Activated T-cell treated with anti-CD3 and anti-CD28 coated beads, Interleukin-2, amount 50 U/mL, for 72 hours (primary cell): Measurements from ENCODE around the gene KCNMB2. TPM values are rescaled to one million over a fixed set of nuclear protein-coding genes. Genes with fewer than 3 reads are reported as not detected.

Experiments used
- ATAC-seq, 2 donors: fragments of 150-1000 bp; cut with Tn5 transposase; replicated peaks in 1 of 2; 2 replicates each; pipeline ENCODE4 v1.10.0; 2021; ENCODE audit warnings: moderate library complexity in 2 of 2, mild to moderate bottlenecking in 1 of 2
- DNase-seq, 2 donors: peaks; one replicate each; pipeline ENCODE4 v3.0.0; 2021 to 2022; ENCODE audit warnings: mixed read lengths in 1 of 2
- H3K27ac Mint-ChIP-seq: one replicate; pipeline ENCODE4 v1.8.0; 2022; ENCODE audit warnings: mild to moderate bottlenecking, moderate library complexity, mixed read lengths
- H3K27me3 Mint-ChIP-seq: one replicate; pipeline ENCODE4 v1.8.0; 2022; ENCODE audit warnings: low read depth, mixed read lengths
- H3K36me3 Mint-ChIP-seq, 2 donors: one replicate each; pipeline ENCODE4 v1.8.0; 2022; ENCODE audit warnings: mixed read lengths in 2 of 2, mild to moderate bottlenecking in 1 of 2; ENCODE audit not compliant: insufficient read depth in 2 of 2
- H3K4me1 Mint-ChIP-seq: one replicate; pipeline ENCODE4 v1.8.0; 2022; ENCODE audit warnings: low read depth, mixed read lengths
- H3K4me3 Mint-ChIP-seq, 2 donors: one replicate each; pipeline ENCODE4 v1.8.0; 2022; ENCODE audit warnings: mild to moderate bottlenecking in 2 of 2, mixed read lengths in 2 of 2, moderate library complexity in 2 of 2
- H3K9me3 Mint-ChIP-seq, 2 donors: one replicate each; pipeline ENCODE4 v1.8.0; 2022; ENCODE audit warnings: mixed read lengths in 2 of 2
- total RNA-seq, 2 donors: library from RNA; stranded (reverse); gene quantifications; one replicate each; pipeline ENCODE4 v1.2.3, GENCODE V29; 2022

Gene KCNMB2
- total RNA-seq, 2 donors from 2014 or later: not detected

GRCh38 chr3:178676942-178677790, 140.9 kb downstream of the KCNMB2 start:
- no peaks in the 10 kb centered on the region for H3K27me3 Mint-ChIP-seq
- DNase-seq: no peak
- H3K9me3 Mint-ChIP-seq: no peaks in the 10 kb centered on the region
- H3K36me3 Mint-ChIP-seq: no peaks in the 10 kb centered on the region
- no peak for ATAC-seq
- H3K27ac Mint-ChIP-seq: no peak overlapping the region
- H3K4me3 Mint-ChIP-seq: no peak overlapping the region
- no peaks in the 10 kb centered on the region for H3K4me1 Mint-ChIP-seq

DNA sequence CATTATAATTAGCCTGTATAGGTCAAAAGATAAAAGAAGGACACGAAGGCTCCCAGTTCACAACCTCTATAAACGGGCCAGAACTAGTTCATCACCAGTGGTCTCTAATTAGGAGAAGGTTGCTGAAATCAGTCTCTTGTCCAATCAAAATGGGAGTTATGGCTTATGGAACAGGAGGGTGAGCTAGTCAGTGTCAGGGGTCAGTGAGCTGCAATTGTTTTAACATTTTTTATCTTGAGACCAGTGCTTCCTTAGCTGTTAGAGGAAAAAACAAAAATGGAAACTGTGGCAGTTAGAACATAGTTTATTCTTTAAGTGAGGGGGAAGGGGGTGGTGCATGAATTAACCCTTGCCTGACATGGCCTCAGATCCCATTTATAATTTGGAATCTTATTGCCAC, 141.7 kb downstream of the KCNMB2 start:
- DNase-seq (no peak), ATAC-seq (no peak)
- no peaks in the 10 kb centered on the region for H3K36me3 Mint-ChIP-seq
- no peaks in the 10 kb centered on the region for H3K27me3 Mint-ChIP-seq
- H3K27ac Mint-ChIP-seq: no peak overlapping the region
- H3K9me3 Mint-ChIP-seq: no peaks in the 10 kb centered on the region
- H3K4me1 Mint-ChIP-seq: no peaks in the 10 kb centered on the region
- H3K4me3 Mint-ChIP-seq: no peak overlapping the region

GRCh38 chr3:178680037-178680436, 143.8 kb downstream of the KCNMB2 start:
- DNase-seq (no peak), ATAC-seq (no peak)
- no peaks in the 10 kb centered on the region for H3K27me3 Mint-ChIP-seq
- no peaks in the 10 kb centered on the region for H3K36me3 Mint-ChIP-seq
- no peak overlapping the region for H3K27ac Mint-ChIP-seq
- H3K9me3 Mint-ChIP-seq: no peaks in the 10 kb centered on the region
- no peaks in the 10 kb centered on the region for H3K4me1 Mint-ChIP-seq
- H3K4me3 Mint-ChIP-seq: no peak overlapping the region

- Mint-ChIP-seq H3K27me3 (no peaks in the 10 kb centered on the region), H3K4me3 (no peak overlapping the region), H3K9me3 (no peaks in the 10 kb centered on the region), H3K4me1 (no peaks in the 10 kb centered on the region), H3K27ac (no peak overlapping the region), H3K36me3 (no peaks in the 10 kb centered on the region)
- DNase-seq (no peak), ATAC-seq (no peak)
These were observed 144.3 kb downstream of the KCNMB2 start for GRCh38 chr3:178680489-178680888.

DNA sequence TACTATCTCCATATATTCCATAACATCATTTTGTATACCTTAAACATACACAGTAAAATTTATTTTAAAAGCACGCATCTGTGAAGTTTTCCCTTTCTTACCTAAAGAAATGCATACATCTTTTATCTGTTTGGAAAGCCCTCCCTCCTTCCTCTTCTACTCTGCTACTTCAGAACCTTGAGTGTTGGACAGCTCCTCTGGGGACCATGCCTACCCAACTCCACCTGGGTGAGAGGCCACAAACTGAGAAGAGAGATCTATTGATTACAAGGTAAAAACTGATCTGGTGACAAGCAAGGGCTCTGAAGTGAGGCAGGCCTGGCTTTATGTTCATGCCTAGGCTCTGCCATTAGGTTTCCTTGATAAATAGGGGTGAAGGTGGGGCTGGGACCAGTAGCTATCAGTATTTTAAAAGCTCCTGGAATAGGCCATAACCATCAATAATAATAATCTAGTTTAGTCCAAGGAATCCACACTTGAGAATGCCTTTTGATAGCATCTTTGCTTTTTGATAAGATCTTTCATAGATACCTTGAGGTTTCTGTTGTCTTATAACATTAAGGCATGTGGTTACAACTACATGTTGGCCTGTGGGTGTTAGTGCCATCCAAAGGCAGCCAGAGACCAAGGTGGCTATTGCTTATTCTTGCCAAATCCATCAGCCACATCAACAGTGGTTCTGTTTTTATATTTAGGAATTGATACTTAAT, 148.8 kb downstream of the KCNMB2 start:
- Mint-ChIP-seq H3K9me3 (no peaks in the 10 kb centered on the region), H3K4me3 (no peak overlapping the region), H3K27ac (no peak overlapping the region), H3K4me1 (no peaks in the 10 kb centered on the region), H3K36me3 (no peaks in the 10 kb centered on the region), H3K27me3 (no peaks in the 10 kb centered on the region)
- no peak for ATAC-seq
- no peak for DNase-seq

- ATAC-seq (no peak), DNase-seq (no peak)
- Mint-ChIP-seq H3K4me1 (no peaks in the 10 kb centered on the region), H3K27ac (no peak overlapping the region), H3K36me3 (no peaks in the 10 kb centered on the region), H3K27me3 (no peaks in the 10 kb centered on the region), H3K9me3 (no peaks in the 10 kb centered on the region), H3K4me3 (no peak overlapping the region)
These were observed 149.3 kb downstream of the KCNMB2 start for GRCh38 chr3:178685591-178685906.

DNA sequence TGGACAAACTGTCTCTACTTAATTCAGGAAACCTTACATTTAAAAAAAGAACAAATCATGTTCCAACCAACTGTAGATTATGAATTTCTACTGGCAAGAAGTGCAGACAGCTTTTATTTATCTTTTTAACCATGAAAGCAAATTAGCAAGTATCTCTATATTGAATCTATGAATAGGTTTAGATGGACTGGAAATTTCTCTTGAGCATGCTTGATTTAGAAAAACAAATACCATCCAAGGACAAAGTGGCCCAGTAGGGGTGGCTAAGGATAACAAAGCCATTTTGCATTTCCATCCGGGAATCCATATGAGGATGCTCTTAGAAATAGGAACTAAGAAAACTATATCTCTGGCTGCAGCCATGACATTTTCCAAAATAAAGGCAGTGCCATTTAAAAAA, 150.6 kb downstream of the KCNMB2 start:
- DNase-seq: no peak
- no peaks in the 10 kb centered on the region for H3K27me3 Mint-ChIP-seq
- no peak overlapping the region for H3K4me3 Mint-ChIP-seq
- peaks cover 0 to 3% of the 10 kb centered on the region in 2 donors for H3K9me3 Mint-ChIP-seq
- H3K4me1 Mint-ChIP-seq: no peaks in the 10 kb centered on the region
- H3K36me3 Mint-ChIP-seq: no peaks in the 10 kb centered on the region
- ATAC-seq: no peak
- no peak overlapping the region for H3K27ac Mint-ChIP-seq

DNA sequence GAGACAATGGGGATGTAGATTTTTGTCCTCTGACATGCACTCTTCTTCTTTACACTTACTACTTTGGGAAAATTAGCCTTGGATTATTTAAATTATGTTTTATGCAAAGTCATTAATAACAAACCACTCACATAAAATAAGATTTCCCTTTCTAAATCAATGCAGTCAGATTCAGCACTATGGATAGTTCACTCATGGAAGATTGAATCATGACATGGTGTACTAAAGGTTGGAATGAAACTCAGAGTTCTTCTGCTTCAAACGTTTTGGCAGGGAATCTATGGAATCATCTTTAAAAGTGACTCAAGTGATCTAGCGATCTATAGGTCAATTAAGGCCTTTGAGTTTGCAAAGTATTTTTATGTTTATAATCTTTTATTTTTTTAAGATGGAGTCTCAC, 154.3 kb downstream of the KCNMB2 start:
- ATAC-seq (no peak), DNase-seq (no peak)
- no peak overlapping the region for H3K4me3 Mint-ChIP-seq

GRCh38 chr3:178699364-178699763, 163.1 kb downstream of the KCNMB2 start:
- peaks cover 16 to 18% of the 10 kb centered on the region in 2 donors for H3K9me3 Mint-ChIP-seq
- H3K27ac Mint-ChIP-seq: no peak overlapping the region
- peaks cover 0 to 6% of the 10 kb centered on the region in 2 donors for H3K36me3 Mint-ChIP-seq
- no peaks in the 10 kb centered on the region for H3K4me1 Mint-ChIP-seq
- ATAC-seq (no peak), DNase-seq (no peak)
- H3K27me3 Mint-ChIP-seq: no peaks in the 10 kb centered on the region
- H3K4me3 Mint-ChIP-seq: no peak overlapping the region

More for the DNA sequence above, 154.3 kb downstream of the KCNMB2 start:
- peaks cover 2 to 8% of the 10 kb centered on the region in 2 donors for H3K9me3 Mint-ChIP-seq
- H3K4me1 Mint-ChIP-seq: no peaks in the 10 kb centered on the region
- no peaks in the 10 kb centered on the region for H3K36me3 Mint-ChIP-seq
- H3K27me3 Mint-ChIP-seq: no peaks in the 10 kb centered on the region
- no peak overlapping the region for H3K27ac Mint-ChIP-seq

- H3K27ac Mint-ChIP-seq: no peak overlapping the region
- peaks cover 16 to 18% of the 10 kb centered on the region in 2 donors for H3K9me3 Mint-ChIP-seq
- peaks cover 0 to 6% of the 10 kb centered on the region in 2 donors for H3K36me3 Mint-ChIP-seq
- H3K27me3 Mint-ChIP-seq: no peaks in the 10 kb centered on the region
- ATAC-seq (no peak), DNase-seq (no peak)
- H3K4me1 Mint-ChIP-seq: no peaks in the 10 kb centered on the region
- no peak overlapping the region for H3K4me3 Mint-ChIP-seq
These were observed 163.6 kb downstream of the KCNMB2 start for GRCh38 chr3:178699810-178700209.

DNA sequence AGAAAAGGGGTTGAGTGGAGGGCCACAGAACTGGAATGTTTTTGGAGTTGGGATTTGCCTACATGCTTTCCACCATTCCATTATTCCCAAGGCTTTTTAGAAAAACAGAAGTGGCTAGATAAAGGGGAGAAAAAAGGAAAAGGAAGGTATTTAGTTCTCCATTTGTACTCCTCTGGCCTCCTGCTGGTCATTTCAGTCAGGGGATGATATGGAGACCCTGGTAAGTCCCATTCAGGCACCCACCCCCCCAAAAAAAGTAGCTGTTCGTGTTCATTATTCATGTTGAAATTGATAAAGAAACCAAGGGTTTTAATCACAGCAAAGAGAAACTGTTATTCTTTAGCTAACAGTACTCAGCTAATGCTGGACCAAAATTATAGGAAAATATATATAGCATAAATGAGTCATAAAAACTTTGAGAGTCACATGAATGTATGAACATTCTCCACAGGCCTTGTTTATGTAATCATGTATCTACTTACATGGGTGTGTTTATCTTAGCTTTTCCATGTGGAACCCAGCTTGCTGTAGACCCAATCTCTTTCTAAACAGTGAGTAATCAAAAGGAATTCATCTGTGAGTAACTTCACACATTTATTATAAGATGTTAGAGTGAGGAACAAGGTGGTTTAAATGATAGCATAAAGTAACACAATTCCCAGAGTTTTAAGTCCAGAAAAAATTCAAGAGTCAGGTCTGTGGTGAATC, 167.2 kb downstream of the KCNMB2 start:
- no peak for DNase-seq
- no peak for ATAC-seq
- no peaks in the 10 kb centered on the region for H3K27me3 Mint-ChIP-seq
- peaks cover 1 to 3% of the 10 kb centered on the region in 2 donors for H3K9me3 Mint-ChIP-seq
- peaks cover 0 to 2% of the 10 kb centered on the region in 2 donors for H3K36me3 Mint-ChIP-seq
- H3K27ac Mint-ChIP-seq: no peak overlapping the region
- H3K4me3 Mint-ChIP-seq: no peak overlapping the region
- H3K4me1 Mint-ChIP-seq: no peaks in the 10 kb centered on the region

- Mint-ChIP-seq H3K36me3 (no peaks in the 10 kb centered on the region), H3K4me3 (no peak overlapping the region), H3K27ac (no peak overlapping the region), H3K4me1 (no peaks in the 10 kb centered on the region), H3K27me3 (no peaks in the 10 kb centered on the region), H3K9me3 (no peaks in the 10 kb centered on the region)
- DNase-seq (no peak), ATAC-seq (no peak)
These were observed 169.7 kb downstream of the KCNMB2 start for GRCh38 chr3:178705925-178706324.

- DNase-seq (no peak), ATAC-seq (no peak)
- Mint-ChIP-seq H3K36me3 (no peaks in the 10 kb centered on the region), H3K9me3 (no peaks in the 10 kb centered on the region), H3K27me3 (no peaks in the 10 kb centered on the region), H3K4me3 (no peak overlapping the region), H3K4me1 (no peaks in the 10 kb centered on the region), H3K27ac (no peak overlapping the region)
These were observed 170.2 kb downstream of the KCNMB2 start for GRCh38 chr3:178706411-178706810.
